ENCODE data around the gene HHLA2.

Gene HHLA2

DNA sequence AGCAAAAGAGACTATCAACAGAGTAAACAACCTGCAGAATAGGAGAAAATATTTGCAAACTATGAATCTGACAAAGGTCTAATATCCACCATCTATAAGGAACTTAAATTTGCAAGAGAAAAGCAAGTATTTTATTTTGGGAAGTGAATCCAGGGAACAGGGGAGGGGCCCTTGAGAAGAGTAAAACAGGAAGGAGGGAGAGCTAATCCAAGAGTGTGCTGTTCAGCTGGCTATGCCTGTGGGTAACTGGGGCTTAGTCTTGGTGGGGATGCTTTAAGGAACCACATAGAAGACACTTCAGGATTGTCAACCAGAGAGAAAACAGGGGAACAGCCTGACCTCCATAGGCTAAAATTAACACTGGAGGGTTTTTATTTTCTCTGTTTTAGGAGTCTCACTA lies 3.9 kb upstream of the HHLA2 start:
- TF ChIP-seq, protein P1, sequence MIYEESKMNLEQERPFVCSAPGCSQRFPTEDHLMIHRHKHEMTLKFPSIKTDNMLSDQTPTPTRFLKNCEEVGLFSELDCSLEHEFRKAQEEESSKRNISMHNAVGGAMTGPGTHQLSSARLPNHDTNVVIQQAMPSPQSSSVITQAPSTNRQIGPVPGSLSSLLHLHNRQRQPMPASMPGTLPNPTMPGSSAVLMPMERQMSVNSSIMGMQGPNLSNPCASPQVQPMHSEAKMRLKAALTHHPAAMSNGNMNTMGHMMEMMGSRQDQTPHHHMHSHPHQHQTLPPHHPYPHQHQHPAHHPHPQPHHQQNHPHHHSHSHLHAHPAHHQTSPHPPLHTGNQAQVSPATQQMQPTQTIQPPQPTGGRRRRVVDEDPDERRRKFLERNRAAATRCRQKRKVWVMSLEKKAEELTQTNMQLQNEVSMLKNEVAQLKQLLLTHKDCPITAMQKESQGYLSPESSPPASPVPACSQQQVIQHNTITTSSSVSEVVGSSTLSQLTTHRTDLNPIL (CRISPR knock-in tag; IDR thresholded peaks at IDR 0.05; ENCODE audit: low read depth): no peak
- no peak for TF ChIP-seq ZFP30 (CRISPR knock-in tag; IDR thresholded peaks at IDR 0.05)
- ATAC-seq: no peak

DNA sequence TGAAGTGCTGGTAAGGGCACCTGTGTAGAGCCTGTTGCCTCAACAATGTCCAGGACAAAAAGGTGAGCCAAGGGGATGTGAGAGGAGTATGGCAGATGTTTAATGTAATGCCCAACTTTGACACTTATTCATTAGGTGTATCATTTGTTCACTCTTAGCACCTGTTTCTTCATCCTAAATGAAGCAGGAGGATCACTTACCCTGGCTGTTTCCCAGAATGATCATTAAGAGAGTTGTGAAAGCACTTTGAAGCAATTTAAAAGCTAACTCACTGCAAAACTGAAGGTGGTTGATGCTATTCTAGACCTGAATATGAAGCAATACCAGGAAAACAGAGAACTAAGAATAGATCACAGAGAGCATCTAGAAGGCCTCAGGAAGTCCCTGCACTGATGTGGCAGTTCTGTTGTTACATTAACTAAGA lies 3.4 kb upstream of the HHLA2 start:
- ATAC-seq: no peak
- TF ChIP-seq, protein P2, sequence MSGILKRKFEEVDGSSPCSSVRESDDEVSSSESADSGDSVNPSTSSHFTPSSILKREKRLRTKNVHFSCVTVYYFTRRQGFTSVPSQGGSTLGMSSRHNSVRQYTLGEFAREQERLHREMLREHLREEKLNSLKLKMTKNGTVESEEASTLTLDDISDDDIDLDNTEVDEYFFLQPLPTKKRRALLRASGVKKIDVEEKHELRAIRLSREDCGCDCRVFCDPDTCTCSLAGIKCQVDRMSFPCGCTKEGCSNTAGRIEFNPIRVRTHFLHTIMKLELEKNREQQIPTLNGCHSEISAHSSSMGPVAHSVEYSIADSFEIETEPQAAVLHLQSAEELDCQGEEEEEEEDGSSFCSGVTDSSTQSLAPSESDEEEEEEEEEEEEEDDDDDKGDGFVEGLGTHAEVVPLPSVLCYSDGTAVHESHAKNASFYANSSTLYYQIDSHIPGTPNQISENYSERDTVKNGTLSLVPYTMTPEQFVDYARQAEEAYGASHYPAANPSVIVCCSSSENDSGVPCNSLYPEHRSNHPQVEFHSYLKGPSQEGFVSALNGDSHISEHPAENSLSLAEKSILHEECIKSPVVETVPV (CRISPR knock-in tag; IDR thresholded peaks at IDR 0.05): no peak
- TF ChIP-seq CSDC2 (CRISPR knock-in tag; IDR thresholded peaks at IDR 0.05) (no peak), RARB (CRISPR knock-in tag; IDR thresholded peaks at IDR 0.05) (no peak), TCF4 (CRISPR knock-in tag; IDR thresholded peaks at IDR 0.05; ENCODE audit: borderline replicate concordance) (no peak), SNAI2 (CRISPR knock-in tag; IDR thresholded peaks at IDR 0.05) (no peak), ZFP3 (CRISPR knock-in tag; IDR thresholded peaks at IDR 0.05) (no peak), GLIS3 (CRISPR knock-in tag; IDR thresholded peaks at IDR 0.05) (no peak), PPARA (CRISPR knock-in tag; IDR thresholded peaks at IDR 0.05; ENCODE audit: borderline replicate concordance) (no peak), ZC3H10 (CRISPR knock-in tag; IDR thresholded peaks at IDR 0.05) (no peak), ZNF565 (CRISPR knock-in tag; conservative IDR thresholded peaks at IDR 0.05; ENCODE audit: low read depth) (no peak), OSR1 (CRISPR knock-in tag; IDR thresholded peaks at IDR 0.05) (no peak), ESRRG (CRISPR knock-in tag; IDR thresholded peaks at IDR 0.05) (no peak), BACH2 (CRISPR knock-in tag; IDR thresholded peaks at IDR 0.05; ENCODE audit: borderline replicate concordance) (no peak), ARNTL (CRISPR knock-in tag; IDR thresholded peaks at IDR 0.05; ENCODE audit: borderline replicate concordance, low read depth) (no peak)
- TF ChIP-seq, protein P1 (CRISPR knock-in tag; IDR thresholded peaks at IDR 0.05; ENCODE audit: low read depth): no peak
- TF ChIP-seq, protein P3, sequence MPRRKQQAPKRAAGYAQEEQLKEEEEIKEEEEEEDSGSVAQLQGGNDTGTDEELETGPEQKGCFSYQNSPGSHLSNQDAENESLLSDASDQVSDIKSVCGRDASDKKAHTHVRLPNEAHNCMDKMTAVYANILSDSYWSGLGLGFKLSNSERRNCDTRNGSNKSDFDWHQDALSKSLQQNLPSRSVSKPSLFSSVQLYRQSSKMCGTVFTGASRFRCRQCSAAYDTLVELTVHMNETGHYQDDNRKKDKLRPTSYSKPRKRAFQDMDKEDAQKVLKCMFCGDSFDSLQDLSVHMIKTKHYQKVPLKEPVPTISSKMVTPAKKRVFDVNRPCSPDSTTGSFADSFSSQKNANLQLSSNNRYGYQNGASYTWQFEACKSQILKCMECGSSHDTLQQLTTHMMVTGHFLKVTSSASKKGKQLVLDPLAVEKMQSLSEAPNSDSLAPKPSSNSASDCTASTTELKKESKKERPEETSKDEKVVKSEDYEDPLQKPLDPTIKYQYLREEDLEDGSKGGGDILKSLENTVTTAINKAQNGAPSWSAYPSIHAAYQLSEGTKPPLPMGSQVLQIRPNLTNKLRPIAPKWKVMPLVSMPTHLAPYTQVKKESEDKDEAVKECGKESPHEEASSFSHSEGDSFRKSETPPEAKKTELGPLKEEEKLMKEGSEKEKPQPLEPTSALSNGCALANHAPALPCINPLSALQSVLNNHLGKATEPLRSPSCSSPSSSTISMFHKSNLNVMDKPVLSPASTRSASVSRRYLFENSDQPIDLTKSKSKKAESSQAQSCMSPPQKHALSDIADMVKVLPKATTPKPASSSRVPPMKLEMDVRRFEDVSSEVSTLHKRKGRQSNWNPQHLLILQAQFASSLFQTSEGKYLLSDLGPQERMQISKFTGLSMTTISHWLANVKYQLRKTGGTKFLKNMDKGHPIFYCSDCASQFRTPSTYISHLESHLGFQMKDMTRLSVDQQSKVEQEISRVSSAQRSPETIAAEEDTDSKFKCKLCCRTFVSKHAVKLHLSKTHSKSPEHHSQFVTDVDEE (CRISPR knock-in tag; IDR thresholded peaks at IDR 0.05): no peak
- TF ChIP-seq, protein P4, sequence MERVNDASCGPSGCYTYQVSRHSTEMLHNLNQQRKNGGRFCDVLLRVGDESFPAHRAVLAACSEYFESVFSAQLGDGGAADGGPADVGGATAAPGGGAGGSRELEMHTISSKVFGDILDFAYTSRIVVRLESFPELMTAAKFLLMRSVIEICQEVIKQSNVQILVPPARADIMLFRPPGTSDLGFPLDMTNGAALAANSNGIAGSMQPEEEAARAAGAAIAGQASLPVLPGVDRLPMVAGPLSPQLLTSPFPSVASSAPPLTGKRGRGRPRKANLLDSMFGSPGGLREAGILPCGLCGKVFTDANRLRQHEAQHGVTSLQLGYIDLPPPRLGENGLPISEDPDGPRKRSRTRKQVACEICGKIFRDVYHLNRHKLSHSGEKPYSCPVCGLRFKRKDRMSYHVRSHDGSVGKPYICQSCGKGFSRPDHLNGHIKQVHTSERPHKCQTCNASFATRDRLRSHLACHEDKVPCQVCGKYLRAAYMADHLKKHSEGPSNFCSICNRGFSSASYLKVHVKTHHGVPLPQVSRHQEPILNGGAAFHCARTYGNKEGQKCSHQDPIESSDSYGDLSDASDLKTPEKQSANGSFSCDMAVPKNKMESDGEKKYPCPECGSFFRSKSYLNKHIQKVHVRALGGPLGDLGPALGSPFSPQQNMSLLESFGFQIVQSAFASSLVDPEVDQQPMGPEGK (CRISPR knock-in tag; IDR thresholded peaks at IDR 0.05; ENCODE audit: borderline replicate concordance): no peak

DNA sequence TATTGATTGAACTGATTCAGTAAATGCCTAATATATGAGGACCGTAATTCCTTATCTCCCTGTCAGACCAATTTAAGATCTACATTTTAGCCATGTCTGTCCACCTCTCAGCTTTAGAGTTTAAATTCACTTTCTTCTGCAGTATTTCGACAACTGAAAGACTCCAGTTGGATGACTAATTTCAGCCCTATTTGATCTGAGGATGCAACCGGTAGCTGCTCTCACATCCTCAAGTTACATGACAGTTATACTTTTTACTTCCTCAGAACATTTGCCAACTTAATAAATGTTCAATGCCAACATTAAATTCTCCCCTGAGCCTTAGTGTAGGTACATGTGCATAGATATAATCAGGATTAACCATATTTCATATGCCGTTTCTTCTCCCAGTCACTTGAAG lies 2.5 kb upstream of the HHLA2 start:
- ATAC-seq: no peak
- no peak for TF ChIP-seq RARB (CRISPR knock-in tag; IDR thresholded peaks at IDR 0.05)
- no peak for TF ChIP-seq BACH2 (CRISPR knock-in tag; IDR thresholded peaks at IDR 0.05; ENCODE audit: borderline replicate concordance)

DNA sequence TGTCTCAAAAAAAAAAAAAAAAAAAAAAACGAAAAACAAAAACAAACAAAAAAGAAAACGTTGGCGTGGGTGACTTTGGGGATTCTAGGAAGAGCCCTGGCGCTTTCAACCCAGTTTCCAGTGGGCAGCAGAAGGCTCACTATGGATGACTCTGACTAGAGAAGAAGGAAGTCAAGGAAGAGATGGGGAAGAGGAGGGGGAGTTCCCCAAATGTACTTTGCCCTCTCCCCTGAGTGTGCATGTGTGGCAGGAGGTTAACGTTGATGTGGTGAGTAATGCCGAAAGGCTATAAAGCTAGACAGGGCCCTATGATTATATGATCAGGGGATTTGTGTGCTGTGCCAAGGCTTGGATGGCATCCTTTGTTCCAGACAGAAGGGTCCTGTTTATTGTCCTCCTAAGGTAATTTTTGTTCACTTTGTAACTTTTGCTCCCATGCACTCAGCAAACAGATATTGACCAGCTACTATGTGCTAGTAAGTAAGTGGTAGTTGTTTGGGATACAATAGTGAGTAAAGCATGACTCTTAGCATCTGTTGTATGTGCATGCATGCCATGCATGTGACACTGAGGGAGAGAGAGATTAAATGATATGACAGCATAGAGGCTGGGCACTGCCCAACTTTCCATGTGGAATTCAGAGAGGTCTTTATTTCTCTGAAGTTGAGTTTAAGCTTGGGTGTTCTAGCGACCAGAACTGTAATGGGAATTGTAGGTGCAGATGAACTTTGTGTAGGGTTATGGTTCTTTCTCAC lies 750 bp upstream of the HHLA2 start:
- no peak for ATAC-seq
- TF ChIP-seq SNAI2 (CRISPR knock-in tag; IDR thresholded peaks at IDR 0.05) (no peak), ZC3H10 (CRISPR knock-in tag; IDR thresholded peaks at IDR 0.05) (no peak), ZNF8 (CRISPR knock-in tag; IDR thresholded peaks at IDR 0.05) (no peak), TOX (CRISPR knock-in tag; IDR thresholded peaks at IDR 0.05; ENCODE audit: borderline replicate concordance) (no peak), ZNF70 (CRISPR knock-in tag; IDR thresholded peaks at IDR 0.05) (no peak), ARNTL (CRISPR knock-in tag; IDR thresholded peaks at IDR 0.05; ENCODE audit: borderline replicate concordance, low read depth) (no peak)
- TF ChIP-seq, protein P5, sequence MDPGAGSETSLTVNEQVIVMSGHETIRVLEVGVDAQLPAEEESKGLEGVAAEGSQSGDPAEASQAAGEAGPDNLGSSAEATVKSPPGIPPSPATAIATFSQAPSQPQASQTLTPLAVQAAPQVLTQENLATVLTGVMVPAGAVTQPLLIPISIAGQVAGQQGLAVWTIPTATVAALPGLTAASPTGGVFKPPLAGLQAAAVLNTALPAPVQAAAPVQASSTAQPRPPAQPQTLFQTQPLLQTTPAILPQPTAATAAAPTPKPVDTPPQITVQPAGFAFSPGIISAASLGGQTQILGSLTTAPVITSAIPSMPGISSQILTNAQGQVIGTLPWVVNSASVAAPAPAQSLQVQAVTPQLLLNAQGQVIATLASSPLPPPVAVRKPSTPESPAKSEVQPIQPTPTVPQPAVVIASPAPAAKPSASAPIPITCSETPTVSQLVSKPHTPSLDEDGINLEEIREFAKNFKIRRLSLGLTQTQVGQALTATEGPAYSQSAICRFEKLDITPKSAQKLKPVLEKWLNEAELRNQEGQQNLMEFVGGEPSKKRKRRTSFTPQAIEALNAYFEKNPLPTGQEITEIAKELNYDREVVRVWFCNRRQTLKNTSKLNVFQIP (CRISPR knock-in tag; IDR thresholded peaks at IDR 0.05; ENCODE audit: borderline replicate concordance, low read depth): no peak
- TF ChIP-seq, protein P3 (CRISPR knock-in tag; IDR thresholded peaks at IDR 0.05): no peak

All from SK-N-SH treated with all-trans-retinoic acid at 6 μM for 48 hours (cell line).